Esophagus squamous epithelium (tissue), 4 donors: ENCODE measurements around the gene NEB.

ENCODE experiments used
- CTCF ChIP-seq, 6 experiments: fragments of 450-650 bp in 4 of 6; fragments of 200-600 bp in 2 of 6; sonication (generic) in 2 of 6; IDR thresholded peaks; one replicate each; pipeline ENCODE4 v1.5.1; 2016 to 2019; ENCODE audit warnings: antibody characterized with exemption in 6 of 6, mild to moderate bottlenecking in 4 of 6, moderate library complexity in 4 of 6
- POLR2A ChIP-seq, 4 donors: fragments of 450-650 bp; IDR thresholded peaks; one replicate each; pipeline ENCODE4 v1.6.1; 2017; ENCODE audit warnings: antibody characterized with exemption in 4 of 4, mild to moderate bottlenecking in 4 of 4, moderate library complexity in 3 of 4

GRCh38 chr2:151481744-151482143 is 252.5 kb downstream of the NEB start:
- TF ChIP-seq CTCF (IDR thresholded peaks at IDR 0.05) = no peak
- no peak for TF ChIP-seq POLR2A (IDR thresholded peaks at IDR 0.05)
